ENCODE results near the gene TCAIM. TPM values are rescaled to one million over a fixed set of nuclear protein-coding genes. Genes with fewer than 3 reads are reported as not detected.

TCAIM gene
- total RNA-seq, 1 experiment from 2014 or later: 42.5 TPM

DNA sequence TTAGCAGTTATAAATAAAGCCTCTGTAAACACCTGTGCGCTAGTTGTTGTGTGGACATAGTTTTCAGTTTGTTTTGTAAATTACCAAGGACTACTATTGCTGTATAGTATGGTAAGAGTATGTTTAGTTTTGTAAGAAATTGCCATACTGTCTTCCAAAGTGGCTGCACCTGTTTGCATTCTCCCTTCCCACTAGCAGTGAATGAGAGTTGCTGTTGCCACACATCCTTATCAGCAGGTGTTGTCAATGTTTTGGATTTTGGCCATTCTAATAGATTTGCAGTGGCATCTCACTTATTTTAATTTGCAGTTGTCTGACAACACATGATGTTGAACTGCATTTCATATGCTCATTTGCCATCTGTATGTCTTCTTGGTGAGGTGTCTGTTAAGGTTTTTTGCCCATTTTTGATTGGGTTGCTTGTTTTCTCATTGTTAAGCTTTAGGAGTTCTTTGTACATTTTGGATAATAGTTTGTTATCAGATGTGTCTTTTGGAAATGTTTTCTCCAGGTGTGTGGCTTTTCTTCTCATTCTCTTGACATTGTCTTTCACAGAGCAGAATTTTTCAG is 14.9 kb downstream of the TCAIM start:
- no peak for DNase-seq
- Histone ChIP-seq H3K27me3 (ENCODE audit: low read length) (no peaks in the 10 kb centered on the region), H3K9ac (ENCODE audit: low read length) (no peak overlapping the region), H3K9me3 (ENCODE audit: low read length) (no peaks in the 10 kb centered on the region; the same call in 1 of the 2 replicates), H3K36me3 (ENCODE audit: insufficient read depth, low read length) (no peaks in the 10 kb centered on the region; the same call in 1 of the 2 replicates), H3K4me1 (ENCODE audit: low read length) (peaks cover 5% of the 10 kb centered on the region), H4K20me1 (ENCODE audit: insufficient read depth, low read depth, low read length) (no peaks in the 10 kb centered on the region), H3K27ac (ENCODE audit: low read length) (no peak overlapping the region), H3K4me2 (ENCODE audit: low read depth, low read length, poor library complexity, severe bottlenecking) (no peak overlapping the region), H3K79me2 (ENCODE audit: low read length) (peaks cover 19% of the 10 kb centered on the region), H2AFZ (ENCODE audit: low read length) (no peak overlapping the region), H3K9me2 (replicated peaks; ENCODE audit: insufficient read depth, low read length) (no peaks in the 10 kb centered on the region), H3K4me3 (ENCODE audit: low read length) (no peak overlapping the region)

DNA sequence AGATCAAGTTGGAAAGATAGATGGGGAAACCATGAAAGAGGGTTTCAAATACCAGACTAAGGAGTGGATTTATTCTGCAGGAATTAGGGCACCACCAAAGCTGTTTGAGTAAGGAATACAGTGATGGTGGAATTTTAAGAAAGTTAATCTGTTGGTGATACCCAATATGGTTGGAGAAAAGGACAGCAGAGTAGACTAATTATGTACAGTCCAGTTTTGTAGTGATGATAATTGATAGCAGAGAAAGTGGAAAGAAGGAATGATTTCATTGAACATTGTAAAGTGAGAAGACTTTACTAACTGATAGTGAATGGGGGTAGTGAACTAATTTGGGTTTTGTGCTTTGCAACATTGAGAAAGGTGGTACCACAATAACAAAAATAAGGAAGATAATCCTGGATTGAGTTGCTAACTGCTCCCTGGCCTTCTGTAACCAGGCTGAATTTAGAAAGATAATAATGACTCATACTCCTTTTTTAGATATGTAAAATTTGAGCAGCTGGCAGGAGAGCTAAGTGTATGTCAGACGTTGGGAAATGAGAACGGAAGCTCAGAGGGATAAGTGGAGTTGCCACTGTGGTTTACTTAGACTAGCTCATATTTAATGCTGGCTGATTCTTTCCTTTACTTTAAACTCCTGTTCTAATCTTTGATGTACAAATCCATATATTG is 16.9 kb downstream of the TCAIM start:
- Histone ChIP-seq H3K9me2 (replicated peaks; ENCODE audit: insufficient read depth, low read length) (no peaks in the 10 kb centered on the region), H3K27me3 (ENCODE audit: low read length) (no peaks in the 10 kb centered on the region), H3K27ac (ENCODE audit: low read length) (no peak overlapping the region), H3K79me2 (ENCODE audit: low read length) (peaks cover 19% of the 10 kb centered on the region), H3K36me3 (ENCODE audit: insufficient read depth, low read length) (no peaks in the 10 kb centered on the region; the same call in 1 of the 2 replicates), H4K20me1 (ENCODE audit: insufficient read depth, low read depth, low read length) (no peaks in the 10 kb centered on the region), H3K4me2 (ENCODE audit: low read depth, low read length, poor library complexity, severe bottlenecking) (no peak overlapping the region), H2AFZ (ENCODE audit: low read length) (no peak overlapping the region), H3K4me3 (ENCODE audit: low read length) (no peak overlapping the region), H3K4me1 (ENCODE audit: low read length) (peaks cover 5% of the 10 kb centered on the region), H3K9me3 (ENCODE audit: low read length) (no peaks in the 10 kb centered on the region; the same call in 1 of the 2 replicates), H3K9ac (ENCODE audit: low read length) (no peak overlapping the region)
- DNase-seq: no peak

DNA sequence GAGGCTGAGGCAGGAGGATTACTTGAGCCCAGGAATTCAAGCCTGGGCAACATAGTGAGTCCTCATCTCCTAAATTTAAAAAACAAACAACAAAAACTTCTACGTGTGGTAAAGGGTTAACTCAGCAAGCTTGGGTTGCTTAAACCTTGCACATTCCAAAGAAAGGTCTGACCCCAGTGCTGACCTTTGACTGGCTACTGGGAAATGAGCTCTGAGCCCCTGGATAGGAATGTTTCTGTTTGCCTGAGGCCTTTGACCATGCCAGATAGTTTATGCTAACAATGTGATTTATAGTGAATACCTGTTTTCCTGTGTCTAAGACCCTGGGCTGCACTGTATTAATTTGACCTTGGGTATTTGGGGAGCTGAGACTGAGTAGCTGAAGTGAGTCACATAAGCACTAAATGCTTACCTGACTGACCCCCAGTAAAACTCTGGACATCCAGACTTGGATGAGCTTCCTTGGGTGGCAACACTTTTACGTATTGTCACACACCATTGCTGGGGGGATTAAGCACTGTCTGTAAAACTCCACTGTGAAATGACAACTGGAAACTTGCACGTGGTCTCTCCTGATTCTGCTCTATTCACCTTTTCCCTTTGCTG is 20.7 kb downstream of the TCAIM start:
- Histone ChIP-seq H3K79me2 (ENCODE audit: low read length) (peaks cover 5% of the 10 kb centered on the region; the same call in 1 of the 2 replicates), H3K9ac (ENCODE audit: low read length) (no peak overlapping the region), H3K4me3 (ENCODE audit: low read length) (no peak overlapping the region), H2AFZ (ENCODE audit: low read length) (no peak overlapping the region), H3K9me3 (ENCODE audit: low read length) (no peaks in the 10 kb centered on the region), H3K4me2 (ENCODE audit: low read depth, low read length, poor library complexity, severe bottlenecking) (no peak overlapping the region), H3K36me3 (ENCODE audit: insufficient read depth, low read length) (no peaks in the 10 kb centered on the region), H3K27me3 (ENCODE audit: low read length) (no peaks in the 10 kb centered on the region), H3K4me1 (ENCODE audit: low read length) (peaks cover 5% of the 10 kb centered on the region), H3K27ac (ENCODE audit: low read length) (no peak overlapping the region), H4K20me1 (ENCODE audit: insufficient read depth, low read depth, low read length) (no peaks in the 10 kb centered on the region), H3K9me2 (replicated peaks; ENCODE audit: insufficient read depth, low read length) (no peaks in the 10 kb centered on the region)
- DNase-seq: peak; percentile 33

DNA sequence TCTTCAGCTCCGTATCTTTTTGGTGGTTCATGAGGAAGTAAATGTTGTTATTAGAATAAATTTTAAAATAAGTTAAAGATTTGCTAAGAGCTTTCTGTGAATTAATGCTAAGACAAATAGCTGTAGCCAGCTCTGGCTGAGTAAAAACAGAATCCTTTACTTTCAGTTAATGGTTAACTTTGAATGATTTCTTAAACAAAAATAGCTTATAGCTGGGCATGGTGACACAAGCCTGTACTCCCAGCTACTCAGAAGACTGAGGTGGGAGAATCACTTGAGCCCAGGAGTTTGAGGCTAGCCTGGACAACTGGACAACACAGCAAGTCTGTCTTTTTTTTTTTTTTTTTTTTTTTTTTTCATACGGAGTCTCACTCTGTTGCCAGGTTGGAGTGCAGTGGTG is 25.0 kb downstream of the TCAIM start:
- no peak overlapping the region for H3K4me2 ChIP-seq (ENCODE audit: low read depth, low read length, poor library complexity, severe bottlenecking)
- H3K9me3 ChIP-seq (ENCODE audit: low read length): no peaks in the 10 kb centered on the region
- no peak for DNase-seq
- no peak overlapping the region for H3K9ac ChIP-seq (ENCODE audit: low read length)
- no peaks in the 10 kb centered on the region for H3K9me2 ChIP-seq (replicated peaks; ENCODE audit: insufficient read depth, low read length)
- H2AFZ ChIP-seq (ENCODE audit: low read length): no peak overlapping the region
- no peak overlapping the region for H3K27ac ChIP-seq (ENCODE audit: low read length)
- no peaks in the 10 kb centered on the region for H3K79me2 ChIP-seq (ENCODE audit: low read length)
- no peaks in the 10 kb centered on the region for H3K36me3 ChIP-seq (ENCODE audit: insufficient read depth, low read length)
- no peaks in the 10 kb centered on the region for H3K27me3 ChIP-seq (ENCODE audit: low read length)
- H4K20me1 ChIP-seq (ENCODE audit: insufficient read depth, low read depth, low read length): no peaks in the 10 kb centered on the region
- H3K4me3 ChIP-seq (ENCODE audit: low read length): no peak overlapping the region
- H3K4me1 ChIP-seq (ENCODE audit: low read length): no peaks in the 10 kb centered on the region

DNA sequence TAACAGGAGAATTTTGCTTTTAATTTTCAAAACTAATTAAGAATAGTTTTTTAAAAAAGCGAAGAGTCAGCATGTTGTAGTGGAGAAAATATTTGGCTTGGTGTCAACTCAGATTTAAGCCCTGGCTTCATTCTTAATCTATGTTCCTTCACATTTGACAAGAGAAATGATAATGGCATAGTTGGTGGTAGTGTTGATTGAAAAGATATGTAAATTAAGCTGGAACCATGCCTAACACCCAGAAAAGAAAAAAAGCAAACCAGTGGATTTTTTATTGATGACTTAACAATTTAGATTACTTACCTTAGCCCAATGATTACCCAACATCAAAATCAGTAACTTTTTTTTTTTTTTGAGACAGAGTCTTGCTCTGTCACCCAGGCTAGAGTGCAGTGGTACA is 27.4 kb downstream of the TCAIM start:
- Histone ChIP-seq H3K4me3 (ENCODE audit: low read length) (no peak overlapping the region), H2AFZ (ENCODE audit: low read length) (no peak overlapping the region), H4K20me1 (ENCODE audit: insufficient read depth, low read depth, low read length) (no peaks in the 10 kb centered on the region), H3K9me2 (replicated peaks; ENCODE audit: insufficient read depth, low read length) (no peaks in the 10 kb centered on the region), H3K4me1 (ENCODE audit: low read length) (no peaks in the 10 kb centered on the region), H3K27ac (ENCODE audit: low read length) (no peak overlapping the region), H3K9ac (ENCODE audit: low read length) (no peak overlapping the region), H3K27me3 (ENCODE audit: low read length) (no peaks in the 10 kb centered on the region), H3K36me3 (ENCODE audit: insufficient read depth, low read length) (no peaks in the 10 kb centered on the region), H3K9me3 (ENCODE audit: low read length) (no peaks in the 10 kb centered on the region), H3K4me2 (ENCODE audit: low read depth, low read length, poor library complexity, severe bottlenecking) (no peak overlapping the region), H3K79me2 (ENCODE audit: low read length) (no peaks in the 10 kb centered on the region)
- DNase-seq: no peak

DNA sequence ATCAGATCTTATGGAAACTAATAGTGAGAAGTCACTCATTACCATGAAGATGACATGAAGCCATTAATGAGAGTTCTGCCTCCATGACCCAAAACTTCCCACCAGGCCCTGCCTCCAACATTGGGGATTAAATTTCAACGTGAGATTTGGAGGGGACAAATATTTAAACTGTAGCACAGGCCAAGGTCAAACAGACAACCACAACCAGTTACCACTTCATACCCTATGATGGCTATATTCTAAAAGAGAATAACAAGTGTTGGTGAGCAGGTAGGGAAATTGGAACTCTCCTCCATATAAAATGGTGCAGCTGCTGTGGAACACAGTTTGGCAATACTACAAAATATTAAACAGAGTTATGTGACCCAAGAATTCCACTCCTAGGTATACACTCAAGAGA is 36.9 kb downstream of the TCAIM start:
- H3K4me2 ChIP-seq (ENCODE audit: low read depth, low read length, poor library complexity, severe bottlenecking): no peak overlapping the region
- H4K20me1 ChIP-seq (ENCODE audit: insufficient read depth, low read depth, low read length): no peaks in the 10 kb centered on the region
- H3K4me3 ChIP-seq (ENCODE audit: low read length): no peak overlapping the region
- no peak overlapping the region for H2AFZ ChIP-seq (ENCODE audit: low read length)
- no peaks in the 10 kb centered on the region for H3K9me2 ChIP-seq (replicated peaks; ENCODE audit: insufficient read depth, low read length)
- H3K36me3 ChIP-seq (ENCODE audit: insufficient read depth, low read length): no peaks in the 10 kb centered on the region
- H3K27me3 ChIP-seq (ENCODE audit: low read length): no peaks in the 10 kb centered on the region
- no peaks in the 10 kb centered on the region for H3K79me2 ChIP-seq (ENCODE audit: low read length)
- no peak overlapping the region for H3K9ac ChIP-seq (ENCODE audit: low read length)
- no peaks in the 10 kb centered on the region for H3K4me1 ChIP-seq (ENCODE audit: low read length)
- no peak for DNase-seq
- no peak overlapping the region for H3K27ac ChIP-seq (ENCODE audit: low read length)
- H3K9me3 ChIP-seq (ENCODE audit: low read length): no peaks in the 10 kb centered on the region

DNA sequence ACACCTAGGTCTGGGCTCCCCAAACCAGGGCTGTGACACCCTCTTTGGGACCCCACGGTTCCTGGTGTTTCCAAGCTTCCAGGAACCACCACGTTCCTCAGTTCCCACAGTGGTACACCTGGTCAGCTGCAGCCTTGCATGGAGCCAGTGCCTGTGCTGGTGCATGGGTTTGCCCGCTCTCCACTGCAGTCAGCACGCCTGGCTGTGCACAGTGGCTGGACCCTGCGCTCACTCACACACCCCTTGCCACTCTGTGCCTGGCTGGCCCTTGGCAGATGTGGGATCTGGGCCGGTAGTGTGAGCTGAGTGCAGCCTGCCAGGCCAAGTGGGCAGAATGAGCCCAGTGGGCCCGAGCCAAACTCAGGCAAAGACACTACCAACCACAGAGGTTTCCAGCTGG is 48.8 kb downstream of the TCAIM start:
- H3K4me3 ChIP-seq (ENCODE audit: low read length): no peak overlapping the region
- H3K27me3 ChIP-seq (ENCODE audit: low read length): no peaks in the 10 kb centered on the region
- H2AFZ ChIP-seq (ENCODE audit: low read length): no peak overlapping the region
- no peaks in the 10 kb centered on the region for H4K20me1 ChIP-seq (ENCODE audit: insufficient read depth, low read depth, low read length)
- no peaks in the 10 kb centered on the region; the same call in 1 of the 2 replicates for H3K36me3 ChIP-seq (ENCODE audit: insufficient read depth, low read length)
- no peak for DNase-seq
- peaks cover 5% of the 10 kb centered on the region; the same call in 1 of the 2 replicates for H3K9me3 ChIP-seq (ENCODE audit: low read length)
- no peaks in the 10 kb centered on the region for H3K79me2 ChIP-seq (ENCODE audit: low read length)
- no peaks in the 10 kb centered on the region for H3K4me1 ChIP-seq (ENCODE audit: low read length)
- no peak overlapping the region for H3K9ac ChIP-seq (ENCODE audit: low read length)
- H3K4me2 ChIP-seq (ENCODE audit: low read depth, low read length, poor library complexity, severe bottlenecking): no peak overlapping the region
- no peaks in the 10 kb centered on the region for H3K9me2 ChIP-seq (replicated peaks; ENCODE audit: insufficient read depth, low read length)
- no peak overlapping the region for H3K27ac ChIP-seq (ENCODE audit: low read length)

DNA sequence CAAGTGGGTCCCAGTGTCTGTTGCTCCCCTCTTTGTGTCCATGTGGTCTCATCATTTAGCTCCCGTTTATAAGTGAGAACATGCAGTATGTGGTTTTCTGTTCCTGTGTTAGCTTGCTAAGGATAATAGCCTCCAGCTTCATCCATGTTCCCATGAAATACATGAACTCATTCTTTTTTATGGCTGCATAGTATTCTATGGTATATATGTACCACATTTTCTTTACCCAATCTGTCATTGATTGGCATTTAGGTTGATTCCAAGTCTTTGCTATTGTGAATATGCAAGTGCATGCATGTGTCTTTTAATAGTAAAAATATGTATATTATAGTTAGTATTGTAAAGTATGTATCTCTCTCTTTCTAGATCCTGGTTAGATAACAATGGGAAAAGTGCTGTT is 53.9 kb downstream of the TCAIM start:
- H4K20me1 ChIP-seq (ENCODE audit: insufficient read depth, low read depth, low read length): no peaks in the 10 kb centered on the region
- H3K27me3 ChIP-seq (ENCODE audit: low read length): no peaks in the 10 kb centered on the region
- no peak overlapping the region for H2AFZ ChIP-seq (ENCODE audit: low read length)
- no peak overlapping the region for H3K9ac ChIP-seq (ENCODE audit: low read length)
- no peaks in the 10 kb centered on the region for H3K9me2 ChIP-seq (replicated peaks; ENCODE audit: insufficient read depth, low read length)
- no peaks in the 10 kb centered on the region for H3K79me2 ChIP-seq (ENCODE audit: low read length)
- peaks cover 4% of the 10 kb centered on the region; the same call in 1 of the 2 replicates for H3K9me3 ChIP-seq (ENCODE audit: low read length)
- no peak for DNase-seq
- no peaks in the 10 kb centered on the region for H3K4me1 ChIP-seq (ENCODE audit: low read length)
- no peak overlapping the region for H3K4me3 ChIP-seq (ENCODE audit: low read length)
- no peak overlapping the region for H3K27ac ChIP-seq (ENCODE audit: low read length)
- H3K36me3 ChIP-seq (ENCODE audit: insufficient read depth, low read length): no peaks in the 10 kb centered on the region
- no peak overlapping the region for H3K4me2 ChIP-seq (ENCODE audit: low read depth, low read length, poor library complexity, severe bottlenecking)

All from Karpas-422 (cell line).